ENCODE measurements around the gene RTN4R.

- TF ChIP-seq, protein P1, sequence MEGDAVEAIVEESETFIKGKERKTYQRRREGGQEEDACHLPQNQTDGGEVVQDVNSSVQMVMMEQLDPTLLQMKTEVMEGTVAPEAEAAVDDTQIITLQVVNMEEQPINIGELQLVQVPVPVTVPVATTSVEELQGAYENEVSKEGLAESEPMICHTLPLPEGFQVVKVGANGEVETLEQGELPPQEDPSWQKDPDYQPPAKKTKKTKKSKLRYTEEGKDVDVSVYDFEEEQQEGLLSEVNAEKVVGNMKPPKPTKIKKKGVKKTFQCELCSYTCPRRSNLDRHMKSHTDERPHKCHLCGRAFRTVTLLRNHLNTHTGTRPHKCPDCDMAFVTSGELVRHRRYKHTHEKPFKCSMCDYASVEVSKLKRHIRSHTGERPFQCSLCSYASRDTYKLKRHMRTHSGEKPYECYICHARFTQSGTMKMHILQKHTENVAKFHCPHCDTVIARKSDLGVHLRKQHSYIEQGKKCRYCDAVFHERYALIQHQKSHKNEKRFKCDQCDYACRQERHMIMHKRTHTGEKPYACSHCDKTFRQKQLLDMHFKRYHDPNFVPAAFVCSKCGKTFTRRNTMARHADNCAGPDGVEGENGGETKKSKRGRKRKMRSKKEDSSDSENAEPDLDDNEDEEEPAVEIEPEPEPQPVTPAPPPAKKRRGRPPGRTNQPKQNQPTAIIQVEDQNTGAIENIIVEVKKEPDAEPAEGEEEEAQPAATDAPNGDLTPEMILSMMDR (IDR thresholded peaks at IDR 0.05): no peak
- no peak for TF ChIP-seq POLR2A (IDR thresholded peaks at IDR 0.05)
Measured at GRCh38 chr22:20283674-20284066, 15.6 kb upstream of the RTN4R start.
